Natural killer cell (primary cell): ENCODE results near the gene BMP8A. TPM values are rescaled to one million over a fixed set of nuclear protein-coding genes. Genes with fewer than 3 reads are reported as not detected.
"Not testable (repeated sequence)": the region's sequence is repeated elsewhere in the genome, so short reads cannot be mapped to it uniquely, and the experiment has no call there.

Experiments used
- ATAC-seq, 3 donors: fragments of 150-1000 bp in 2 of 3; fragments of 200-7000 bp in 1 of 3; cut with Tn5 transposase; 1 replicate in 1 of 3; 2 replicates in 2 of 3; pipeline ENCODE4 v1.10.0; 2021; ENCODE audit warnings: mild to moderate bottlenecking in 2 of 3, moderate library complexity in 2 of 3
- DNase-seq, 2 donors: peaks; one replicate each; pipeline versions ENCODE4 v3.0.0 to v3.0.0-alpha.2; 2013 to 2021; ENCODE audit warnings: mixed read lengths in 1 of 2
- H3K27ac ChIP-seq: one replicate; pipeline ENCODE4 v1.5.1; 2013; ENCODE audit warnings: mild to moderate bottlenecking, low read length
- H3K27me3 ChIP-seq: one replicate; pipeline ENCODE4 v1.6.1; 2013; ENCODE audit warnings: low read length; ENCODE audit not compliant: control insufficient read depth, insufficient read depth
- H3K36me3 ChIP-seq: one replicate; pipeline ENCODE4 v1.6.1; 2013; ENCODE audit warnings: low read length; ENCODE audit not compliant: control insufficient read depth, insufficient read depth
- H3K4me1 ChIP-seq: one replicate; pipeline ENCODE4 v1.6.1; 2013; ENCODE audit warnings: low read length; ENCODE audit not compliant: control insufficient read depth, insufficient read depth
- H3K4me3 ChIP-seq: one replicate; pipeline ENCODE4 v1.5.1; 2013; ENCODE audit warnings: low read length
- H3K9me3 ChIP-seq: one replicate; pipeline ENCODE4 v1.6.1; 2013; ENCODE audit warnings: low read length; ENCODE audit not compliant: control insufficient read depth, insufficient read depth
- H3K27ac Mint-ChIP-seq, 2 donors: one replicate each; pipeline ENCODE4 v1.8.0; 2022; ENCODE audit warnings: mild to moderate bottlenecking in 2 of 2, mixed read lengths in 2 of 2, moderate library complexity in 1 of 2
- H3K27me3 Mint-ChIP-seq, 2 donors: one replicate each; pipeline ENCODE4 v1.8.0; 2022; ENCODE audit warnings: low read depth in 2 of 2, mixed read lengths in 2 of 2
- H3K36me3 Mint-ChIP-seq: one replicate; pipeline ENCODE4 v1.8.0; 2022; ENCODE audit warnings: mixed read lengths
- H3K4me1 Mint-ChIP-seq, 2 donors: one replicate each; pipeline ENCODE4 v1.8.0; 2022; ENCODE audit warnings: mixed read lengths in 2 of 2
- H3K4me3 Mint-ChIP-seq: one replicate; pipeline ENCODE4 v1.8.0; 2022; ENCODE audit warnings: mild to moderate bottlenecking, moderate library complexity, mixed read lengths
- H3K9me3 Mint-ChIP-seq, 2 donors: one replicate each; pipeline ENCODE4 v1.8.0; 2022; ENCODE audit warnings: mixed read lengths in 2 of 2
- WGBS: methylation state at CpG from one replicate; pipeline ENCODE4 v1.1.7; 2013; ENCODE audit warnings: missing lambda C conversion rate; ENCODE audit not compliant: insufficient coverage; 5-methylcytosine and 5-hydroxymethylcytosine counted together
- intact Hi-C: fragments of 100-400 bp; cut with micrococcal nuclease; formaldehyde crosslinking; loops from one replicate; pipeline ENCODE4 v1.14.2; 2022
- total RNA-seq, 4 donors: library from RNA; stranded (reverse); fragments of 120-200 nt in 1 of 4; gene quantifications; one replicate each; pipeline versions ENCODE4 v1.2.3 to v1.2.4, GENCODE V29; 2013 to 2022
- TF ChIP-seq, protein P1 (sequence below): fragments of 200-600 bp; IDR thresholded peaks from one replicate; pipeline ENCODE4 v1.8.0; 2022; ENCODE audit warnings: antibody characterized with exemption

Gene BMP8A
- total RNA-seq, 3 donors from 2014 or later (not counting 1 experiment from before 2014, with no cell fraction given): 0.29 to 1.6 (median 0.40) TPM

DNA sequence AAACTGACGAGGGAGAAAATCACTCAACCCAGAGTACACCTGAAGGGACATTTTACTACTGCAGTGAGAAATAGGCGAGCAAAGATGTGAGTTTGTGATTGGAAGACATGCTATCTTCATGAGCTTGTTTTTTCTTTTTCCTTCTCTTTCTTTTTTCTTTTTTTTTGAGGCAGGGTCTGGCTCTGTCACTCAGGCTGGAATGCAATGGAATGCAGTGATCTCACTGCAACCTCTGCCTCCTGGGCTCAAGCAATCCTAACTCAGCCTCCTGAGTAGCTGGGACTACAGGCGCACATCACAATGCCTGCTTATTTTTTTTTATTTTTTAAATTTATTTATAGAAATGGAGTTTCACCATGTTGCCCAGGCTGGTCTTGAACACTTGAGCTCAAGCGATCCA is 25.4 kb downstream of the BMP8A start:
- ATAC-seq: not testable (repeated sequence)

DNA sequence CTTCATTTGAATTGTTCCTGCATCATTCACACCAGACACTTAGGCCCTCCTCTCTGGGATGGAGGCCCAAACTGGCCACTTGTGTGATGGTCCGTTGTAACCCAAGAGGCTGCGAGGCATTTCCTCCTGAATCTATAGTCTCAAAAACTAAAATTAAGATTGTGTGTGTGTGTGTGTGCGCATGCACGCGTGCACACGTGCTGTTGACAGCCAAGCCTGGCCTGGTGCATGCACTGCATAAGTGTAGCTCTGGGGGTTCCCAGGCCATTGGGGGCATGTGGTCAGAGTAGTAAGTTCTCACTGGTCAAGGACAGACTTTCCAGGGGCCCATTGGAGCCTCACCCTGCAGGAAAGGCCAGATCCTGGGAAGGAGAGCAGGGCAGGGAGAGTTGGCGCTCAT is 26.5 kb downstream of the BMP8A start:
- H3K9me3 Mint-ChIP-seq, H3K36me3 ChIP-seq, H3K4me3 Mint-ChIP-seq, H3K4me1 ChIP-seq, H3K9me3 ChIP-seq, H3K4me3 ChIP-seq, H3K27ac Mint-ChIP-seq, H3K36me3 Mint-ChIP-seq, H3K27ac ChIP-seq, intact Hi-C loops, H3K4me1 Mint-ChIP-seq, H3K27me3 Mint-ChIP-seq, ATAC-seq, DNase-seq, H3K27me3 ChIP-seq: not testable (repeated sequence)
- no CpG with 5 or more reads among the region's 7 CpGs for WGBS

More for the DNA sequence above, 25.4 kb downstream of the BMP8A start:
- H3K27me3 Mint-ChIP-seq, H3K9me3 ChIP-seq, H3K36me3 ChIP-seq, intact Hi-C loops, H3K4me3 ChIP-seq, H3K4me3 Mint-ChIP-seq, H3K27ac Mint-ChIP-seq, DNase-seq, H3K4me1 Mint-ChIP-seq, H3K9me3 Mint-ChIP-seq, H3K4me1 ChIP-seq, H3K36me3 Mint-ChIP-seq, H3K27me3 ChIP-seq, H3K27ac ChIP-seq: not testable (repeated sequence)
- WGBS: no CpG with 5 or more reads among the region's 4 CpGs

DNA sequence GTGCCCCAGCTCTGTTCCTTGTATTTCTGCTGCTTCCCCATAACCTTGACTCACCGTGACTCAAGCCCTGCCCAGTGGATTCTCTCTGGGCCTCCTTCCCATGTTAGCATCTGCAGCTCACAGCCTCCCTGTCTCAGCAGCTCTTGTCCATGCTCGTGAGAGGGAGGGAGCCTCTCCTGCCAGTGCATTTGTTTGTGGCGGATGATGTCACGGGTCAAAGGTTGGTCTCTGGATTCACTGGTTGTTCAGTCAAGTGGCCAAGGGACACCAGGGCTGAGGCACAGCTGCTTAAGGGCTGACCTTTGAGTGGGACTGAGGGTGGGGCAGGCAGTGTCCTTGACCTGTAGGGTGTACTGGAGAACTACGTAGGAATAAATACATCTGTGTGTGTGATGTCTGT is 27.9 kb downstream of the BMP8A start:
- intact Hi-C loops, H3K27ac Mint-ChIP-seq, H3K27me3 Mint-ChIP-seq, H3K36me3 Mint-ChIP-seq, H3K36me3 ChIP-seq, ATAC-seq, H3K4me1 ChIP-seq, DNase-seq, H3K27ac ChIP-seq, H3K9me3 Mint-ChIP-seq, H3K4me1 Mint-ChIP-seq, H3K9me3 ChIP-seq, H3K27me3 ChIP-seq, H3K4me3 ChIP-seq, H3K4me3 Mint-ChIP-seq: not testable (repeated sequence)
- 78% methylated on average over 1 of the region's 5 CpGs for WGBS

DNA sequence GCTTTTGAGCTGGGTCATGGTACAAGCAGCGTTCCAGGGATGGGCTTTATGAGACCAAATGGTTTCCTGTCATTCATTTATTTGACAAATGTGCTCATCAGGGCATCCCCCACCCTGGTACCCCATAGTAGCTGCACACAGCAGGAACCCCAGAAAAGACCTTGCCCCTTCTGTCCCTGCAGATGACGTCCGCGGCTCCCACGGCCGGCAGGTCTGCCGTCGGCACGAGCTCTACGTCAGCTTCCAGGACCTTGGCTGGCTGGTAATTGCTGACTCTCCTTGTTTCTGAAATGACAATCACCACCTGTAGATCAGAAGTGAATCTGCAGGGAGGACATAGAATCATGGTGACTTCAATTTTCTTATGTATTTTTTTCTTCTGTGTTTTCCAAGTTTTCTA is 30.8 kb downstream of the BMP8A start:
- H3K27me3 Mint-ChIP-seq, intact Hi-C loops, H3K36me3 Mint-ChIP-seq, H3K27ac ChIP-seq, DNase-seq, H3K4me3 Mint-ChIP-seq, H3K9me3 Mint-ChIP-seq, ATAC-seq, H3K27ac Mint-ChIP-seq, H3K27me3 ChIP-seq, H3K36me3 ChIP-seq, H3K4me3 ChIP-seq, H3K9me3 ChIP-seq: not testable (repeated sequence)
- peaks cover 8 to 24% of the 10 kb centered on the region in 2 donors for H3K4me1 Mint-ChIP-seq
- WGBS: 91% methylated on average over 9 of the region's 10 CpGs
- H3K4me1 ChIP-seq: peaks cover 34% of the 10 kb centered on the region

DNA sequence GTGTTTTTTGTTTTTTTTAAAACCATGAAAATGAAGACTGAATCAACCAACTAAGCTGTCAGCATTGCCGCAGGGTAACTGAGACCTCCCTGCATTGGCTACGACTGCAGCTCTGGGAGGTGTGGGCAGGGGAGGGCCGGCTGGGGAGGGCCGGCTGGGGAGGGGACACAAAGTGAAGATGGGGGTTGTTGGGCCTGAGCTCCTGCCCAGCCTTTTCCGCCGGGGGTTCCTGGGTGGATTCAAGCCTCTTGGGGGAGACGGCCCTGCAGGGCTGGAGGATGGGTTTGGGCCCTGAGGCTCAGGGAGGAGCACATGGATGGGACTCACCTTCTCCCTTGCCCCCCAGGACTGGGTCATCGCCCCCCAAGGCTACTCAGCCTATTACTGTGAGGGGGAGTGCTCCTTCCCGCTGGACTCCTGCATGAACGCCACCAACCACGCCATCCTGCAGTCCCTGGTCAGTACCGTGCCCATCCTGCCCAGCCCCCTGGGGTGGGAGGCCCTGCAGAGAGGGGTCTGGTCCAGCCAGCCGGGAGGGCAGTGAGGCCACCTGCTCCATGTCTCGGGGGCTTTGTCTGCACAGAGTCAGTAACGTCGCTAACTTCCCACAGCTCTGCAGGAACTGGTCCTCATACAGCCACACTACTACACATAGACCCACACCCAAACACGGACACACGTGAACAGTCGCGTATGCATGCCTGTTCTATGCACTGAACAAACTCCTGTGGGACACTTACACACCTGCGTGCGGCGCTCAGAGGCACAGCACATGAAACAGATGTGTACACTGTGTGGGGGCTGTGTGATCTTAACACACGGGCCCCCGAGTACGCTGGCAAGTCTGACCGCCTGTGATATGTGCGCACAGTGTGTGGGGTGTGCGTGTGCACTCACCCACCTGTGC is 31.5 kb downstream of the BMP8A start:
- ATAC-seq (no peak), DNase-seq (no peak)
- H3K9me3 Mint-ChIP-seq: no peaks in the 10 kb centered on the region
- H3K36me3 ChIP-seq: peaks cover 4% of the 10 kb centered on the region
- TF ChIP-seq, protein P1, sequence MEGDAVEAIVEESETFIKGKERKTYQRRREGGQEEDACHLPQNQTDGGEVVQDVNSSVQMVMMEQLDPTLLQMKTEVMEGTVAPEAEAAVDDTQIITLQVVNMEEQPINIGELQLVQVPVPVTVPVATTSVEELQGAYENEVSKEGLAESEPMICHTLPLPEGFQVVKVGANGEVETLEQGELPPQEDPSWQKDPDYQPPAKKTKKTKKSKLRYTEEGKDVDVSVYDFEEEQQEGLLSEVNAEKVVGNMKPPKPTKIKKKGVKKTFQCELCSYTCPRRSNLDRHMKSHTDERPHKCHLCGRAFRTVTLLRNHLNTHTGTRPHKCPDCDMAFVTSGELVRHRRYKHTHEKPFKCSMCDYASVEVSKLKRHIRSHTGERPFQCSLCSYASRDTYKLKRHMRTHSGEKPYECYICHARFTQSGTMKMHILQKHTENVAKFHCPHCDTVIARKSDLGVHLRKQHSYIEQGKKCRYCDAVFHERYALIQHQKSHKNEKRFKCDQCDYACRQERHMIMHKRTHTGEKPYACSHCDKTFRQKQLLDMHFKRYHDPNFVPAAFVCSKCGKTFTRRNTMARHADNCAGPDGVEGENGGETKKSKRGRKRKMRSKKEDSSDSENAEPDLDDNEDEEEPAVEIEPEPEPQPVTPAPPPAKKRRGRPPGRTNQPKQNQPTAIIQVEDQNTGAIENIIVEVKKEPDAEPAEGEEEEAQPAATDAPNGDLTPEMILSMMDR: no peak
- H3K9me3 ChIP-seq: no peaks in the 10 kb centered on the region
- no peaks in the 10 kb centered on the region for H3K36me3 Mint-ChIP-seq
- H3K27me3 Mint-ChIP-seq: peaks cover 0 to 5% of the 10 kb centered on the region in 2 donors
- no peaks in the 10 kb centered on the region for H3K27me3 ChIP-seq
- H3K27ac Mint-ChIP-seq: no peak overlapping the region
- peaks cover 8 to 24% of the 10 kb centered on the region in 2 donors for H3K4me1 Mint-ChIP-seq
- no peak overlapping the region for H3K4me3 ChIP-seq
- H3K4me1 ChIP-seq: peaks cover 34% of the 10 kb centered on the region
- WGBS: 92% methylated on average over 29 of the region's 29 CpGs
- H3K27ac ChIP-seq: no peak overlapping the region
- no peak overlapping the region for H3K4me3 Mint-ChIP-seq
- intact Hi-C loops: no loop called here
